Chondrocyte (in vitro differentiated cells): Measurements from ENCODE around the gene RPAIN. TPM values are rescaled to one million over a fixed set of nuclear protein-coding genes. Genes with fewer than 3 reads are reported as not detected.

Source experiments
- DNase-seq: peaks from one replicate; pipeline ENCODE4 v3.0.0; 2021; ENCODE audit warnings: mixed read lengths, low spot score
- H3K27ac Mint-ChIP-seq: one replicate; pipeline ENCODE4 v1.8.0; 2021; ENCODE audit warnings: mild to moderate bottlenecking, moderate library complexity, mixed read lengths; ENCODE audit not compliant: unreplicated experiment
- H3K27me3 Mint-ChIP-seq: 2 replicates; pipeline ENCODE4 v1.8.0; 2021; ENCODE audit warnings: low read depth, mixed read lengths
- H3K36me3 Mint-ChIP-seq: 2 replicates; pipeline ENCODE4 v1.8.0; 2021; ENCODE audit warnings: low read depth, mixed read lengths
- H3K4me1 Mint-ChIP-seq: 2 replicates; pipeline ENCODE4 v1.8.0; 2021; ENCODE audit warnings: low read depth, mild to moderate bottlenecking, mixed read lengths
- H3K4me3 Mint-ChIP-seq: one replicate; pipeline ENCODE4 v1.8.0; 2021; ENCODE audit warnings: mild to moderate bottlenecking, moderate library complexity, mixed read lengths; ENCODE audit not compliant: unreplicated experiment
- H3K9me3 Mint-ChIP-seq: 2 replicates; pipeline ENCODE4 v1.8.0; 2021; ENCODE audit warnings: low read depth, mixed read lengths
- total RNA-seq: library from RNA; stranded (reverse); gene quantifications from 3 replicates; pipeline ENCODE4 v1.2.1, GENCODE V29; 2021
- TF ChIP-seq, protein P1 (sequence below): fragments of 200-600 bp; sonication (generic); IDR thresholded peaks from 2 replicates; pipeline ENCODE4 v1.5.0; 2021; ENCODE audit warnings: antibody characterized with exemption, mild to moderate bottlenecking, moderate library complexity

Gene RPAIN
- total RNA-seq, 1 donor from 2014 or later = 35.1 TPM

DNA sequence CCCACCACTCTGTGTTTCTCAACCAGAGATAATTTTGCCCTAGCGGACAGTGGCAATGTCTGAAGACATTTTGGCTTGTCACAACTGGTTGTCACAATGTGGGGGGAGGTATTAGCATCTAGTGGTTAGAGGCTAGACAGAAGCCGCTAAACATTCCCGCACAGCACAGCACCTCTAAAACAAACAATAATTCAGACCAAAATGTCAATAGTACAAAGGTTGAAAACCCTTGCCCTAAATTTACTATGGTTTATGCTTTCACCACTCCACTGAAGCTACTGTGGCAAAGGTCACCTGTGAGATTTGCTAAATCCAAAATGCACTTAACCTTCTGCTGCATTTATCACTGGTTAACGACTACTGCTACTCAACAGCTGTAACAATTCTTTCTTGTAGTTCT is 14.6 kb upstream of the RPAIN start:
- no peaks in the 10 kb centered on the region for H3K4me1 Mint-ChIP-seq

DNA sequence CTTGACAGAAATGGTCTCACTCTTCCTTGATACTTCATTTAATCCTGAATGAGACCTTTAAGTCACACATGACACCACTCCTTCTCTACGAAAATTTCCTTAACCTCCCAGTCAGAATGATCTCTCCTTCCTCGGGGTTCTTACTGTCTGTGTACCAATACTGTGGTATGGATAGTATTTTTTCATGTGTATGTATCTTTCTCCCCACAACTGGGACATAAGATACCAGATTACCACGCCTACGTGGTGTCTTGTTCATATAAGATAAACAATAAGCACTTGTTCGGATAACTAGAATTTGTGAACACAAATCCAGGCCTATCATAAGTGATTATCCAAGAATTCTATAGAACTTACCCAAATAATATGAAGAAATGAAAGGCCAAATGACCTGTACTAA is 11.8 kb upstream of the RPAIN start:
- H3K4me1 Mint-ChIP-seq = peaks cover 3% of the 10 kb centered on the region
- H3K27me3 Mint-ChIP-seq = no peaks in the 10 kb centered on the region
- H3K4me3 Mint-ChIP-seq = no peak overlapping the region
- peaks cover 28% of the 10 kb centered on the region for H3K36me3 Mint-ChIP-seq
- H3K27ac Mint-ChIP-seq = no peak overlapping the region
- no peak for DNase-seq
- no peaks in the 10 kb centered on the region for H3K9me3 Mint-ChIP-seq
- TF ChIP-seq, protein P1, sequence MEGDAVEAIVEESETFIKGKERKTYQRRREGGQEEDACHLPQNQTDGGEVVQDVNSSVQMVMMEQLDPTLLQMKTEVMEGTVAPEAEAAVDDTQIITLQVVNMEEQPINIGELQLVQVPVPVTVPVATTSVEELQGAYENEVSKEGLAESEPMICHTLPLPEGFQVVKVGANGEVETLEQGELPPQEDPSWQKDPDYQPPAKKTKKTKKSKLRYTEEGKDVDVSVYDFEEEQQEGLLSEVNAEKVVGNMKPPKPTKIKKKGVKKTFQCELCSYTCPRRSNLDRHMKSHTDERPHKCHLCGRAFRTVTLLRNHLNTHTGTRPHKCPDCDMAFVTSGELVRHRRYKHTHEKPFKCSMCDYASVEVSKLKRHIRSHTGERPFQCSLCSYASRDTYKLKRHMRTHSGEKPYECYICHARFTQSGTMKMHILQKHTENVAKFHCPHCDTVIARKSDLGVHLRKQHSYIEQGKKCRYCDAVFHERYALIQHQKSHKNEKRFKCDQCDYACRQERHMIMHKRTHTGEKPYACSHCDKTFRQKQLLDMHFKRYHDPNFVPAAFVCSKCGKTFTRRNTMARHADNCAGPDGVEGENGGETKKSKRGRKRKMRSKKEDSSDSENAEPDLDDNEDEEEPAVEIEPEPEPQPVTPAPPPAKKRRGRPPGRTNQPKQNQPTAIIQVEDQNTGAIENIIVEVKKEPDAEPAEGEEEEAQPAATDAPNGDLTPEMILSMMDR = no peak

More for the DNA sequence above, 14.6 kb upstream of the RPAIN start:
- Mint-ChIP-seq H3K27ac (no peak overlapping the region), H3K4me3 (no peak overlapping the region), H3K9me3 (no peaks in the 10 kb centered on the region), H3K36me3 (peaks cover 23% of the 10 kb centered on the region), H3K27me3 (no peaks in the 10 kb centered on the region)
- DNase-seq = no peak
- TF ChIP-seq, protein P1 = no peak

DNA sequence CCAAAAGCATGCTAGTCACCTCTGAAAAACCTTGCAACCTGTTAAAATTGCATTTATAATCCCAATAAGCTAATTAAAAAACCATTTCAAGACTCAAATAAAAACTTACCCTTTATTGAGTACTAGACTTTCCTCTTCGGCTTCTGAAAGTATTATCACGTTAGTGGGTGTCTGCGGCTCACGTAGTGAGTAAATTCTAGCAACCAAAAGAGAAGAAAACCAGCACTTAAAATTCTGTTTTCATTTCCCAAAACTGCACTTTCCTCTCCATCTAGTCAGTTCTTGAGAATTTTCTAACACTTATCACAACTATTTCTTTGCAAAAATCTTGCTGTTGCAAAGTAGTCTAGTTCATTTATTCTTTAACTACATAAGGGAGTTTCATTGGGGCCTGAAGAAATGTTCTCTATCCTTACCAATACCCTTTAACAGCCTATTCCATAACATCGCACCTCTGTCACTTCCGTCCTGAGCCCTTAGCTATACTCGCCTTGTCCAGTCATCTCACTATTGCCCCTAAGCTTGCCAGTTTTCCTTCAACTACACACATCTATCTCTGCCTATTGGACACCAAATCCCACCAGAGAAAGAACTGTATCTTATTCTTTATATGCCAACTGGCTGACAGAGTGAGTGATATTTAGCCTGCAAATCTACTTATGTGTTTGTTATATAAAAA is 9.2 kb upstream of the RPAIN start:
- H3K9me3 Mint-ChIP-seq = no peaks in the 10 kb centered on the region
- H3K4me3 Mint-ChIP-seq = no peak overlapping the region
- H3K36me3 Mint-ChIP-seq = peaks cover 16% of the 10 kb centered on the region
- no peak for DNase-seq
- TF ChIP-seq, protein P1 = no peak
- peaks cover 10% of the 10 kb centered on the region for H3K4me1 Mint-ChIP-seq
- no peak overlapping the region for H3K27ac Mint-ChIP-seq
- H3K27me3 Mint-ChIP-seq = no peaks in the 10 kb centered on the region

- no peak overlapping the region for H3K4me3 Mint-ChIP-seq
- TF ChIP-seq, protein P1 = no peak
Observed at GRCh38 chr17:5413682-5414081, 6.3 kb upstream of the RPAIN start.

GRCh38 chr17:5416901-5417300 is 3.1 kb upstream of the RPAIN start:
- TF ChIP-seq, protein P1 = no peak
- H3K4me1 Mint-ChIP-seq = peaks cover 37% of the 10 kb centered on the region
- peaks cover 6% of the 10 kb centered on the region for H3K36me3 Mint-ChIP-seq
- no peak overlapping the region for H3K27ac Mint-ChIP-seq
- no peaks in the 10 kb centered on the region for H3K9me3 Mint-ChIP-seq
- no peaks in the 10 kb centered on the region for H3K27me3 Mint-ChIP-seq
- H3K4me3 Mint-ChIP-seq = no peak overlapping the region
- no peak for DNase-seq

More at GRCh38 chr17:5413682-5414081, 6.3 kb upstream of the RPAIN start:
- DNase-seq = no peak
- Mint-ChIP-seq H3K4me1 (peaks cover 17% of the 10 kb centered on the region), H3K9me3 (no peaks in the 10 kb centered on the region), H3K27me3 (no peaks in the 10 kb centered on the region), H3K36me3 (peaks cover 18% of the 10 kb centered on the region), H3K27ac (peak overlapping the region; percentile 83)
